ENCODE results near the gene HSPA1A.
A peak's percentile ranks its signal among the peaks of the same experiment; 100 is the strongest.
"Not testable (repeated sequence)": the region's sequence is repeated elsewhere in the genome, so short reads cannot be mapped to it uniquely, and the experiment has no call there.

The HSPA1A gene

DNA sequence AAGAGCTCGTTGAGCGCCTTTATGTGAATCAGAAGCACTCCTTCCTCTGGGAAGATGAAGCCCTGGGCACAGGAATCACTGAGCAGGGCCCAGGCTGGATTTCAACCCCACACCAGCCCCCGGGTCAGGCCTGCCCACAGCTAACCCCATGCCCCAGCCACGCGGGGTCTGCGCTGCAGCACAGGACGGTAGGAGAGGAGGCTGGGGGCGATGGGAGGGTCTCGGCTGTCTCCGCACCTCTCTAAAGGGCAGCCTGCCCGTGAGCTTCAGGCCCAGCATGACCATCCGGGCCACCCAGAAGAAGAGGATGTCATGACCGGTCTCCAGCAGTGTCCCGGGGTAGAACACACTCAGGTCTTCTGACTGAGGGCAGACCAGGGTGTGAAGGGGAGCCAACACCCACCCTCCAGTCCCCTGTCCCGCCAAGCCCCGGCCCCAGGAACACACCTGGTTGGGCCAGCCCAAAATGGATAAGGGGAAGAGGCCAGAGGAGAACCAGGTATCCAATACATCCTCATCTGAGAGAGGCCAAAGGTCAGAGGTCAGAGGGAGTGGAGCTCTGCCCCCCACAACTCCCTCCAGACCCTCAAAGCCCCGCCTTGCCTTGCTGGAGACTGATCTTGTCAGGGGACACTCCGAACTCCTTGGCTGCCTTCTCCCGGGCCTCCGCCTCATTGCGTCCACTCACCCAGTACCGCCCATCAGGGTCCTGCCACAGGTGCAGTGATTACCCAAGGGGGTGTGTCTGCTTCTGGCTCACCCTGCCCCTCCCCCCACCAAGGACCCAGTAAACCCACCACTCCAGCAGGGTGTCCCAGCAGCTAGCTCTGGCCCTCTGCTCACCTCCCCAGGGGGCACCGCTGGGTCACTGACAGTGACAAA lies 33.9 kb upstream of the HSPA1A start:
- no peak for DNase-seq (ENCODE audit: low spot score)

DNA sequence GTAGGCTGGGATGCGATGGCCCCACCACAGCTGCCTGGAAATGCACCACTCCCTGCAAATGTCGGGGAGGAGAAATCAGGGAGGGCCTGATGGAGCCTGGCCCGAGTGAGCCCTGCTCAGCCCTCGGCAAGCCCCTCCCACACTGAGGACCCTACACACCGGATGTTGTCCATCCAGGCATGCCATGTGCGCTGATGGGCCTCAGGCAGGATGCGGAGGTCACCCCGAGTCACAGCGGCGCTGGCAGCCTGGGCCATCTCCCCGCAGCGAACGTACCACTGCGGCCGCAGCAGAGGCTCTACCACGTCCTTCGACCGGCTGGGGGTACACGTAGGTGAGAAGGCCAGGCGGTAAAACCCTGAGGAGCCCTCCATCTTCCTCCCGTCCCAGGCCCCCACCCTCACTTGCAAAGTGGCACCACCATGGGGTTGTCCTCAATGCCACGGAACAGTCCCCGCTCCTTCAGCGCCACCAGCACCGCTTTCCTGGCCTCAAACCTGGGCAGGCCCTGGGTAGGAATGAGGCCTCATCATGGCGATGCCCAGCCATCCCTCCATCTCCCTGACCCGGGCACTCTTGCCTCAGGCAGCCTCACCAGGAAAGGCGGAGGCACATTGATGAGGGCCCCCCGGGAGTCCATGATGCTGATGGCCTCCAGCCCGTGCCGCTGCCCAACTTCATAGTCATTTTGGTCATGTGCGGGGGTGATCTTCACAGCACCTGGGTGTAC lies 33.1 kb upstream of the HSPA1A start:
- no peak for DNase-seq (ENCODE audit: low spot score)

DNA sequence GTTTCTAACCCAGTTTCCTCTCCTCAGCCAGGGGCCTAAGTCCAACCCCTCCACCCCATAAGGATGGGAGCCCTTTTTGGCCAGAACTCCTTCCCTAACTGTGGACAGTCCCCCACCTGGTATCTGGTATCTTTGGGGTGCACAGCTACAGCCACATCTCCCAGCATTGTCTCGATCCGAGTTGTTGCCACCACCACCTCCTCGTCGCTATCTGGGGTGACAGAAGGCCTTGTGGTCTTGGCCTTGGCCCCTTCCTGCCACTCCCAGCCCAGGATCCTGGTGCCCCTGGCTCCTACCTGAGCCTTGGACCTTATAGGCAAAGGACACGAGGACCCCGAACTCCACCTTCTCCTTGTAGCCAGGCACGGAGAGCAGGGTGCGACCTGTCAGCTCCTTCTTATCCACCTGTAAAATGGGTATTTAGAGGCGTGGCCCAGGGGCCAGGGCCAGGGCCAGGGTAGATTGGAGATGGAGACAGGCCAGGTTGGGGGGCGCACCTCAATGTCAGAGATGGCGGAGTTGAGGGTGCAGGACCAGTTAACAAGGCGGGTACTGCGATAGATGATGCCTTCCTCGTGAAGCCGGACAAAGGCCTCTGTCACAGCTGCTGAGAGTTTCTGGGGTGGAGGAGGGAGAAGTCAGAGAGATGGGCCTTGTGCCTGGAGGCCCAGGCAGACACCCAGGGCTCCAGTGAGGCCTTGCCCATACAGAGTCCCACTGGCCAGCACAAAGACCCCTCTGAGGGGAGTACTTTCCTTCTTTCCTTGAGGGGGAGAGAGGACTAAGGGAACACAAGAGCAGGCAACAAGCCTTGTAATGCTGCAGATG lies 31.0 kb upstream of the HSPA1A start:
- DNase-seq (ENCODE audit: low spot score), result no peak

DNA sequence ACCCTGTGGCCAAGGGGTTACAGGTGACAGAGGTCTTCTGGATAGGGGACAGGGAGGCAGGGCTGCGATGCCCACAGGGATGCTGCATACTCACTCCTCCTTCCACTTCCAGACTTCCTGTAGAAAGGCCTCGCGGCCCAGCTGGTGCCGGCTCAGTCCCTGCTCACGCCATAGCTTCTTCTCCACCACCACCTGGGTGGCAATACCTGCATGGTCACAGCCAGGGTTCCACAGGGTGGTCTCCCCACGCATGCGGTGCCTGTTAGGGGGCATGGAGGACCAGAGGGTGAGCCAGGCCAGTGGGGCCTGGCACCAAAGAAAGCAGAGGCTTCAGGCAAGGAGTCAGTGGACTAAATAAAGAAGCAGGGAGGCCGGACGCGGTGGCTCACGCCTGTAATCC lies 29.9 kb upstream of the HSPA1A start:
- DNase-seq (ENCODE audit: low spot score), result no peak

DNA sequence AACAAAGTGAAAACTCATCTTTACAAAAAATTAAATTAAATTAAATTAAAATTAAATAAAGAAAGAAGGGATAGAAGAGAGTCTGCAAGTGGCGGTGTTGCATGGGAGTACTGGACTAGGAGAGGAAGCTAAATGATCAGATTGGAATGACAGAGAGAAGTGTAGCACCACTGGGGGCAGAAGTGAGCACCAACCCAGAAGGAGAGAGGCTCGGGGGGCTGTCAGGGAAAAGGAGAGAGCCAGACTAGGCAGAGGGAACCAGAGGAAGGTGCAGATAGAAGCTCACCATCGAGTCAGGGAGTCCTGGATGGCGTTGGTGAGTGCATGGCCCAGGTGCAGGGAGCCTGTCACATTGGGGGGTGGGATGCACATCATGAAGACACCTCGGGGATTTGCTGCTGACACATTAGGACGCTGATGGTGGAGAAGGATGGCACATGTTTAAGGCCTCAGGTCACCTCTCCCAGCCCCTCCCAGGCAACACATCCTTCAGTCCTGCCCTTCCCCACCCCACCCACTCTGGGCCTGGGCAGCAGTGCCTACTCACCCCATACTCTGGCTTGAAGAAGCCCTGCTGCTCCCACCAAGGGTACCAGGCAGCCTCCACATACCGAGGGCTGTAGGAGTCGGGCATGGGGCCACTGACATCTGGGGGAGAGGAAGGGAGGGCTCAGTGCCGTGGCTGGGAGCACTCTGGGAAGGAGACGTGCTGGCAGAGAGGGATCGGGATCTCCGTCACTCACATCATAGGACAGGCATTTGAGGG lies 23.8 kb upstream of the HSPA1A start:
- DNase-seq (ENCODE audit: low spot score), result no peak

DNA sequence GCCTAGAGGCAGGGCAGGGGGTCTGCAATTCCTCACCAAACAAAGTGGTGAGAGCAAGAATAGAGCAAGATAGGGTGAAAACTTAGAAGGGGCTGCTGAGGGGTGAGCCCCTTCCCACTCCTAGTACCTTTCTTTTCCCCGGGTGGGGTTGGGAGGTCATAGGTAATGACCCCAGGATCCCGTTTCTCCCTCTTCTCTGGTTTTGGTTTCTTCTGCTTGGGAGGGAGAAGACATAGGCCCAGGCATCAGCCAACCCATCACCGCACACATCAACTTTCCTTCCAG lies 23.3 kb upstream of the HSPA1A start:
- no peak for DNase-seq (ENCODE audit: low spot score)

DNA sequence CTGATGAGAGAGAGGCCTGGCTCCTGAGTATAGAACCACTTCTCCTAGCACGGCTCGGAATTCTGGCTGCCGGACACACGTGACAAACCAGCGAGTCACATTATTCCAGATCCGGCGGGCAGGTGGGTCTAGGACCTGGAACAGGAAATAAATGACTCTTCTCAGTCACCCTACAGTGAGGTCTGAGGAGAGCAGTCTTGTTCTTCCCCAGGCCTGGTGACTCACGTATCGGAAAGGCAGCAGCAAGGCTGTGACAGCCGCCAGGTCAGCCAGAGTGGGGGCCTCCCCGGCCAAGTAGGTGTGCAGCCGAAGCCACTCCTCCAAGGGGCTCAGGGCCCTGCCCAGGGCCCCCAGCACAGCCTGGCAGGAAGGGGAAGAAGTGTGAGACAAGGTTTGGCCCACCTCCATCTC lies 22.6 kb upstream of the HSPA1A start:
- no peak for DNase-seq (ENCODE audit: low spot score)

DNA sequence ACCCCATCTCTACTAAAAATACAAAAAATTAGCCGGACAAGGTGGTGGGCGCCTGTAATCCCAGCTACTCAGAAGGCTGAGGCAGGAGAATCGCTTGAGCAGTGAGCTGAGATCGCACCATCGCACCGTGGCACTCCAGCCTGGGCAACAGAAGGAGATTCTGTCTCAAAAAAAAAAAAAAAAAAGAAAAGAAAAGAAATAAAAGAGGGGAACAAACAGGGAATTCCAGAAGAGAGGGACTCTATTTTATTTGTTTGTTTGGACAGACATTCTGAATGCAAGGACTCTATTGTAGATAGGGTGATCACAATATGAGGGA lies 21.5 kb upstream of the HSPA1A start:
- DNase-seq (ENCODE audit: low spot score), result not testable (repeated sequence)

DNA sequence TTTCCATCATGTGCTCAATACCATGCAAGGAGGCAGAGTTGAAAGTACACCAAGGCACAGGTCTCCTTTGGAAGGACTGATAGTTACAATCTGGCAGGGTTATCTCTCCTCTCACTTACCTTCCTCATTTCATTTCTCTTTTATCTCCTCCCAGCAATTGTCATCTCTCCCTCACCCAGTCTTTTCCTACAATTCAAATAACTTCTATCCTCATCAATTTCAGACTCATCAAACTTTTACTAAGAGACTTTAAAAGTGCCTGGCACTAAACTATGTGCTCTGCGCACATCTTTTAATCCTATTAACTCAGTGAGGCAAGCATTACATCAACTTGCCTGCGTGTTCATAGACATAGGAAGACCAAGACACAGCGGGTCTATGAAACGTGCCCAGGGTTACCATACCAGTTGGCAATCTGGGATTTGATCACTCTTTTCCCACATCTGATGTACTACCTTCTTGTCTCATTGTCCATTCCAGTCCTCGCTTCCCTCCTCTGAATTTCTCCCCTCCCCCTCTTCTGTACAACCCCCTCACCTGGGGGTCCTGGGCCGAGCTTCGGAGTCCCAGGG lies 21.0 kb upstream of the HSPA1A start:
- no peak for DNase-seq (ENCODE audit: low spot score)

DNA sequence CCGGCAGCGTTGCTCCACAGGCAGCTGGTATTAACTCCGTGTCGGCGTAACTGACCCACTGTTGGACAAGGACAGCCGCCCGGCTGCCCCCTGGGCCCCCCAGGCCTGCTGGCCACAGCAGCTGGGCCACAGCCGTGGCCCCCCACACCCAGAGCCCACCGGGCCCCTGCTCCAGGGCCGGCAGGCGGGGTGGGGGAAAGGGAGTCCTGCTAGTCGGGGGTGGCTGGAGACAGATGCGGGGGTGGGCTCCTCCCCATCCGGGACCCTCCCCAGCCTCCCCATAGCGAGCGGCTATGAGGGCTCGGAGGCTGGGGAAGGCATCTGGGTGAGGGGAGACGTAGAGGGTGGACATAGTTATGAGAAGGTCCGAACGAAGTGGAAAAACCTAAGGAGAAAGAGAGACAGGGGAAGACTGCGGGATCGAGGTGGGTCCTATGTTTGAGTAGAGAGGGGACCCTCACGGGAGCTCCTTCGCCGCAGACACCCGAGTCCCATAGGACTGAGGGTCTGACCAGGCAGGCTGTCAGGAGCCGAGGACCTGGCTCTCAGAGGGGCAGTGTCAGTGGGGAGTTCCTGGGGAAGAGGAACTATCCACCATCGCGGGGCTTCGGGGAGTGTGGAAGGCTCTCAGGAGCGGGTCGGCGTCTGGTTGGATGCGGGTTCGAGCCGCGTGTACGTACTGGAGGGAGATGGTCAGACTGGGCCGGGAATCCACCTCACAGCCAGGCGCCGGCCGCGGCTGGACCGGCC lies 20.3 kb upstream of the HSPA1A start:
- no peak for DNase-seq (ENCODE audit: low spot score)

DNA sequence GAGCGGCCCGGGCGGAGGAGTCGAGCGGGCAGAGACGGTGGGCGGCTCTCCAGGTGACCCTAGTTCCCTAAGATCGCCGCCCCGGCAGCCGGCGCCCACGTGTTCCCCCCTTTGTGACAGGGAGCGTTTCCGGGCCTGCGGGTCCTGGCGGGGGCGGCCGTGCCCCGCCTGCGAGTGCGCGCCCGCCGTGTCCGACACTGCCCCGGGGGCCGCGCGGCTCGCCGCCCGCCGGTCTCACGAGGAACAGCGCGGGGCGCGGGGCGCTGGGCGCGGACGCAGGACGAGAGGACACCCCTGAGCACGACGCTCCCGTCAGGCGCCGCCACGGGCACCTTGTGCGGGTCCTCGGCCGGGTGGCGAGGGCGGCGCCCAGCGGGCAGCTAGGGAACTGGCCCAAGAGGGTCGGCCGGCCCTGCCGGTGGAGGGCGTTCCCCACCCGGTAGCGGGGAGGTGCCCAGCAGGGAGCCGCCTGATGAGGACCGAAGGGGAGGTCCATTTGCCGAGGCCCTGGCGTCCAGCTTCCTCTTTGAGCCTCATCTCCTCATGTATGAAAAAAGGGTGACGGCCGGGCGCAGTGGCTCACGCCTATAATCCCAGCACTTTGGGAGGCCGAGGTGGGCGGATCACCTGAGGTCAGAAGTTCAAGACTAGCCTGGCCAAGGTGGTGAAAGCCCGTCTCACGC lies 19.6 kb upstream of the HSPA1A start, which contains the start of gene VARS1:
VARS1 (minus strand) TSS at position 137 of the 683 bp plus-strand sequence. CDS start 535 bp downstream, outside the sequence.
- peak; percentile 87 for DNase-seq (ENCODE audit: low spot score)

DNA sequence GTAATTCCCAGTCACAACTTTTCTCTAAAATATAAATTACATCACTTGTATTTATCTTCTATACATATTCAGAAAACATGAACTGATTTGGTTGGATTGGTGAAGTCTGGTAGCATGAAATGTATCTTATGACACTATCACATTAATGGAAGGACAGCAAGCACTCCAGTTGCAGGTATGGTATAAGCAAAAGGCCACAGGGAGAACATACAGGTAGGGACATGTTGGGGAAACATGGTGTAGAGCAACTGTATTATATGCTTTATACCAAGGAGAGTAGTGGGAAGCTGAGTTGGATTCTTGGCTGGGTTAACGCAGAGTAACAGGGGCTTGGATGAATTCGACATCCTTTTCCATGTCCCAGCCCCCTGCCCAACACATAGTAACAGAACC lies 18.4 kb upstream of the HSPA1A start:
- DNase-seq (ENCODE audit: low spot score), result no peak

DNA sequence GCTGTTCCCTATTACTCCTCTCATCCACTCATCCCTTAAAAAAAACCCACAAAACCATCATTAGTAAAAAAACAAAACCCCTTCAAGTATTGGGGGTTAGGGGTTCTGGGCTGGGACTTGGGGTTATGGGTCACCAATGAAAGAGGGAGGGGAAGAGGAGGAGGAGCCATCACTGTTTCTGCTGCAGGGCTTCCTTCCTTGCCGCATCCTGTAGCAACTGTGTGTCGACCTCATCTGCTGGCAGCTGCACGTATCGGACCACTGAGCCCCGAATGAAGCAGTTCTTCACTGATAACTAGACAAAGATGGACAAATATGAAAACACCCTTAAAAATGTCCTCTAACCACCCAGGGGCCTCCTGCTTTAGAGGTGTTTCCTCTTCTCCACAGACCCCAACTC lies 17.8 kb upstream of the HSPA1A start:
- DNase-seq (ENCODE audit: low spot score), result peak; percentile 49

DNA sequence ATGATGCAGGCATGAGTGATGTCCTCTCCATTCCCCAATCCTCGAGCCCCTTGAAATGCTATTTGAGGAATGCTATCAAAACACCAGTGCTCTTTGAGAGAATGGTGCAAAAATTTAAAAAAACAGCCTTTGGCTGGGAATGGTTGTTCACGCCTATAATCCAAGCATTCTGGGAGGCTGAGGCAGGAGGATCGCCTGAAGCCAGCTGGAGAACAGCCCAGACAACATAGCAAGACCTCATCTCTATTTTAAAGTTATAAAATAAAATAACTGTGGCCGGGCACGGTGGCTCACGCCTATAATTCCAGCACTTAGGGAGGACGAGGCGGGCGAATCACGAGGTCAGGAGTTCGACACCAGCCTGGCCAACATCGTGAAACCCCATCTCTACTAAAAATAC lies 15.6 kb upstream of the HSPA1A start:
- no peak for DNase-seq (ENCODE audit: low spot score)

DNA sequence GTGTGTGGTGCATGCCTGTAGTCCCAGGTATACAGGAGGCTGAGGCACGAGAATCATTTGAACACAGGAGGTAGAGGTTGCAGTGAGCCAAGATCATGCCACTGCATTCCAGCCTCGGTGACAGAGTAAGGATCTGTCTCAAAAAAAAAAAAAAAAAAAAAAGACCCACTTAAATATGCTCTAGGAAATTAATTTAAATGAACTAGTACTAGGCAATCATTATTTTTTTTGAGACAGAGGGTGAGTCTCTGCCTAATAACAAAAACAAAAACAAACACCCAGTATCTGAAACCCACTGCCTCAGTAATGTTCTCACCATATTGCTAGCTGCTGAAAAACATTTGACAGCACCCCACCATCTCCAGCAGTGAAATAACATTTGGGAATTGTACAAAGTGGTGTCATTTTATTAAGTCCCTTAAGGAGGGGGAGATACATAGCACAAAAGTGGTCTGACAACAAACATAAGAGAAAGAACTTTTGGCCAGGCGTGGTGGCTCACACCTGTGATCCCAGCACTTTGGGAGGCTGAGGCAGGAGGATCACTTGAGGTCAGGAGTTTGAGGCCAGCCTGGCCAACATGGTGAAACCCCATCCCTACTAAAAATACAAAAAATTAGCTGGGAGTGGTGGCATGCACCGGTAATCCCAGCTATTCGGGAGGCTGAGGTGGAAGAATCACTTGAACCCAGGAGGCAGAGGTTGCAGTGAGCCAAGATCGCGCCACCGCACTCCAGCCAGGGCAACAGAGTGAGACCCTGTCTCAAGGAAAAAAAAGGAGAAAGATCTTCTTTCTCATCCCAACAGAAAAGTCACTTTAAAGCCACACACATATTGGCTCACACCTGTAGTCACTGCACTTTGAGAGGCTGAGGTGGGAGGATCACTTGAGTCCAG lies 14.1 kb upstream of the HSPA1A start:
- not testable (repeated sequence) for DNase-seq (ENCODE audit: low spot score)

DNA sequence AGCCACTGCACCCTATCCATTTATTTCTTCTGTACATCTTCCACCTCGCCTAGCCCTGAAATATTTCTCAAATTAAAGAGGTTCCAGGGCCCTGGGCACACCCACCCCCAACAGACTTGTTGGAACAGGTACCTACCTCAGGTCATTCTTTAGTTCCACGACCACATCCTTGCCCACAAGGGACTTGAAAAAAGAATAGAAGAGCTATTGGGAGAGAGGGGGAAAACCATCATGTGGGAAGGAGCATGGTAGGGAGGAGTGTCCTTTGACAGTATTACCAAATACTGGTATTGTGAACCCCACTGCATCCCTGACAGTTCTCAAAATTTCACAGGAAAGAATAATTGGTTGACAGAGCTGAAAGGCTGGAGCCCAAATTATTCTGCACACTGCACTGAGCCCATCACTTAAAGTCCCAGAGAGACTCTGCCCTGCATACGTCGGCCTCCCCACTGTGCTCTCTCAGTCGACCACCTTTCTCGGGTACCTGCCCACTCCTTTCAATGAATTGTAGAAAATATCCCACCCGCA lies 9.3 kb upstream of the HSPA1A start:
- no peak for DNase-seq (ENCODE audit: low spot score)

DNA sequence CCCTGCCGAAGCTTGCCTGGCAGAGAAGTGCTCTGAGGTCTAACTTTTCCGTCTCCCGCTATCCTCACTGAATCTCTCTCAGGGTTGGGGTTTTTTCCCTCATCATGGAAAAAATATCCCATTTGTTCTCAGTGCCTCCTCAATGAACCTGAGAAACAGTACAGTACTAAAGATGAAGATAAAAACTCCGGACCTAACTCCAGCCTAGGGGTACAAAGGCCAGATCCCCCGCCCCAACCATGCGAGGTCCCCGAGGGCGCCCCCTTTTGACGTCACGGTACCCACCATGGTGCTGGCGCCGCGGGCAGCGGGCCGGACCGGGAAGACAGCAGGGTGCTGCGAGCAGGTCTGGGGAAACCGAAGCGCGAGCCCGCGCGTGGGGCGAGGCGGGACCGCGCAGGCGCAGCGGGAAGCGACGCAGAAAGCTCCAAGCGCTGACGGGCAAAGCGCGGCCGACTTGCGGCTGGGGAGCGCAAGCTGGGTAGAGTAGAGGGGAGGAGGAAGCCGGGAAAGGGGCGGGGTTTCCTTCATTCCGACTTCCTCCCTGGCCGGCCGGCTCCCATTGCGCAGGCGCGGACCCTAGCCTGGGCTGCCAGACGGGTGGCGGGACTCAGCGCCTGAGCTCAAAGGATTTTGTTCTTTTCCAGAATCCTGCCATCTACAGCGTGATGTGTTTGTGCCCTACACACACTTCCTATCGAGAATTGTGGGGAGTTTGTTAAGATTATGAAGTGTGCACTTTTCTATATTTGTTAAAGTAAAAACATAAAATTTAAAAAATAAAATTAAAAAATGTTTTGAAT lies 8.7 kb upstream of the HSPA1A start, which contains the start of gene LSM2:
LSM2 (minus strand) TSS at position 497 of the 803 bp plus-strand sequence; CDS start at position 288, 209 bp downstream.
- DNase-seq (ENCODE audit: low spot score), result peak; percentile 96

DNA sequence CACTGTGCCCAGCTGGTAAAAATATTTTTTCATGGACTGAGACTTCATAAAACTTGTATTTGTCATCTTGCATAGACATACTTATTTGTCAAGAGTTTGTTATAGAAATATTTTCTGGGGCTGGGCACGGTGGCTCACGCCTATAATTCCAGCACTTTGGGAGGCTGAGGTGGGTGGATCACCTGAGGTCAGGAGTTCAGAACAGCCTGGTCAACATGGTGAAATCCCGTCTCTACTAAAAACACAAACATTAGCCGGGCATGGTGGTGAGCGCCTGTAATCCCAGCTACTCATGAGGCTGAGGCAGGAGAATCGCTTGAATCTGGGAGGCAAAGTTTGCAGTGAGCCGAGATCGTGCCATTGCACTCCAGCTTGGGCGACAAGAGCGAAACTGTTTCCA lies 6.7 kb upstream of the HSPA1A start:
- not testable (repeated sequence) for DNase-seq (ENCODE audit: low spot score)
